Uterus (tissue), 4 donors: ENCODE results near the gene IDH2. TPM values are rescaled to one million over a fixed set of nuclear protein-coding genes. Genes with fewer than 3 reads are reported as not detected.
"Not testable (repeated sequence)": the region's sequence is repeated elsewhere in the genome, so short reads cannot be mapped to it uniquely, and the experiment has no call there.

Experiments
- DNase-seq, 2 donors: peaks; one replicate each; pipeline ENCODE4 v3.0.0-alpha.2; 2019 to 2020
- H3K27ac ChIP-seq, 2 donors: fragments of 200-600 bp; sonication (generic); 1 replicate in 1 of 2; 2 replicates in 1 of 2; pipeline ENCODE4 v1.5.1; 2016 to 2018
- H3K27me3 ChIP-seq, 2 donors: fragments of 200-600 bp; sonication (generic); one replicate each; pipeline ENCODE4 v1.5.1; 2018 to 2019; ENCODE audit warnings: control low read depth in 1 of 2
- H3K36me3 ChIP-seq, 2 donors: fragments of 200-600 bp; sonication (generic); one replicate each; pipeline ENCODE4 v1.5.1; 2019; ENCODE audit warnings: control low read depth in 1 of 2
- H3K4me1 ChIP-seq, 2 donors: fragments of 200-600 bp; sonication (generic); one replicate each; pipeline ENCODE4 v1.5.1; 2018 to 2019; ENCODE audit warnings: control low read depth in 1 of 2
- H3K4me3 ChIP-seq, 2 donors: fragments of 200-600 bp; sonication (generic); 1 replicate in 1 of 2; 2 replicates in 1 of 2; pipeline ENCODE4 v1.5.1; 2018 to 2019; ENCODE audit warnings: mild to moderate bottlenecking in 1 of 2
- H3K9me3 ChIP-seq, 2 donors: fragments of 200-600 bp; sonication (generic); one replicate each; pipeline ENCODE4 v1.5.1; 2019; ENCODE audit warnings: control low read depth in 1 of 2
- CTCF ChIP-seq, 4 experiments: fragments of 200-600 bp in 2 of 4; fragments of 450-650 bp in 2 of 4; sonication (generic) in 2 of 4; IDR thresholded peaks; one replicate each; pipeline ENCODE4 v1.5.1; 2016 to 2019; ENCODE audit warnings: antibody characterized with exemption in 4 of 4, mild to moderate bottlenecking in 2 of 4, moderate library complexity in 1 of 4
- POLR2A ChIP-seq, 2 donors: fragments of 450-650 bp; IDR thresholded peaks; one replicate each; pipeline ENCODE4 v1.6.1; 2016; ENCODE audit warnings: antibody characterized with exemption in 2 of 2, mild to moderate bottlenecking in 1 of 2, moderate library complexity in 1 of 2
- intact Hi-C: fragments of 100-400 bp; cut with DNase I; formaldehyde crosslinking; loops from one replicate; pipeline ENCODE4 v1.15.1; 2023; ENCODE audit warnings: low total_unique reads
- total RNA-seq, 4 donors: library from RNA; depleted of rRNA in 3 of 4; stranded (reverse); fragments of >200 nt in 3 of 4; gene quantifications; one replicate each; pipeline versions ENCODE4 v1.1.0 to v1.2.4, GENCODE V29; 2014 to 2023
- donor health status: DM: yes; HTN: yes; CAD: no.

IDH2 gene
- total RNA-seq, 4 donors from 2014 or later = 4.1 to 93.8 (median 21.5) TPM

GRCh38 chr15:90113166-90113565 lies 10.9 kb upstream of the IDH2 start:
- DNase-seq = no peak
- intact Hi-C loops = no loop called here
- Histone ChIP-seq H3K27ac (no peak overlapping the region), H3K36me3 (no peaks in the 10 kb centered on the region), H3K4me3 (no peak overlapping the region), H3K4me1 (no peaks in the 10 kb centered on the region), H3K9me3 (peaks cover 0 to 10% of the 10 kb centered on the region in 2 donors), H3K27me3 (no peaks in the 10 kb centered on the region)
- TF ChIP-seq POLR2A (IDR thresholded peaks at IDR 0.05) = no peak
- no peak for TF ChIP-seq CTCF (IDR thresholded peaks at IDR 0.05)

GRCh38 chr15:90109163-90109751 lies 7.0 kb upstream of the IDH2 start:
- H3K27me3 ChIP-seq, DNase-seq, H3K36me3 ChIP-seq, intact Hi-C loops, H3K4me1 ChIP-seq, H3K4me3 ChIP-seq, H3K27ac ChIP-seq, H3K9me3 ChIP-seq: not testable (repeated sequence)

GRCh38 chr15:90108038-90108437 lies 5.8 kb upstream of the IDH2 start:
- DNase-seq, H3K36me3 ChIP-seq, H3K4me3 ChIP-seq, intact Hi-C loops, H3K27ac ChIP-seq, H3K27me3 ChIP-seq, H3K9me3 ChIP-seq, H3K4me1 ChIP-seq: not testable (repeated sequence)

- no peak for TF ChIP-seq POLR2A (IDR thresholded peaks at IDR 0.05)
- TF ChIP-seq CTCF (IDR thresholded peaks at IDR 0.05) = no peak
- intact Hi-C loops = no loop called here
- peak in 1 of 2 donors; percentile 35 for DNase-seq
- Histone ChIP-seq H3K36me3 (no peaks in the 10 kb centered on the region), H3K9me3 (no peaks in the 10 kb centered on the region), H3K27ac (peak overlapping the region in 1 of 2 donors; percentile 35), H3K4me3 (no peak overlapping the region), H3K27me3 (no peaks in the 10 kb centered on the region), H3K4me1 (no peaks in the 10 kb centered on the region)
Observed at GRCh38 chr15:90106522-90107117, 4.4 kb upstream of the IDH2 start.

GRCh38 chr15:90105521-90105920 lies 3.3 kb upstream of the IDH2 start:
- intact Hi-C loops = no loop called here
- Histone ChIP-seq H3K9me3 (no peaks in the 10 kb centered on the region), H3K36me3 (no peaks in the 10 kb centered on the region), H3K4me3 (no peak overlapping the region), H3K27ac (no peak overlapping the region), H3K27me3 (no peaks in the 10 kb centered on the region), H3K4me1 (no peaks in the 10 kb centered on the region)
- DNase-seq = no peak
- TF ChIP-seq POLR2A (IDR thresholded peaks at IDR 0.05) = no peak
- no peak for TF ChIP-seq CTCF (IDR thresholded peaks at IDR 0.05)

GRCh38 chr15:90104551-90104950 lies 2.3 kb upstream of the IDH2 start:
- H3K36me3 ChIP-seq = no peaks in the 10 kb centered on the region
- peaks cover 0 to 4% of the 10 kb centered on the region in 2 donors for H3K4me1 ChIP-seq
- no peak overlapping the region for H3K4me3 ChIP-seq
- no peaks in the 10 kb centered on the region for H3K9me3 ChIP-seq
- no peaks in the 10 kb centered on the region for H3K27me3 ChIP-seq
- TF ChIP-seq POLR2A (IDR thresholded peaks at IDR 0.05) = no peak
- TF ChIP-seq CTCF (IDR thresholded peaks at IDR 0.05) = no peak
- intact Hi-C loops = no loop called here
- H3K27ac ChIP-seq = no peak overlapping the region
- DNase-seq = no peak
